GM19023 (cell line): Measurements from ENCODE around the gene TUSC2.

Experiments
- ATAC-seq: cut with Tn5 transposase; IDR thresholded peaks from one replicate; pipeline ENCODE4 v1.9.1; 2021; ENCODE audit warnings: mild to moderate bottlenecking, moderate library complexity; ENCODE audit not compliant: unreplicated experiment

TUSC2 gene

DNA sequence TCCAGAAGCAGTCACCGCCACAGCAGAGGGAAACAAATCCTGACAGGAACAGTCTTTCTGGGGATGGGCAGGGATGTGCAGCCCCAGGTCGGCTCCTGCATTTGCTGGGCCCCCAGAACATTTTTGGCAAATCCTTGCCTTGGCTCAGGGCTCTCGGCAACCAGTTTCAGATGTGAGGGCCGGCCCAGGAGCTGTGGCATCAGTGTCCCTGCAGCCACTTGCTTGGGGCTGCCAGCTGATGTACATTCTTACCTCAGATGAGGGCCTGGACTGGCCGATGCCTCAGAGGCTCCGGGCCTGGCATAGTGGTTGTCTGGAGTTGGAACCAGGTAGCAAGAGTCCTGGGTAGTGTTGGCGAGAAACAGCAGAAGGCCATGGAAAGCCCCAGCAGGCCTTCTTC lies 26.8 kb upstream of the TUSC2 start:
- ATAC-seq = no peak

- no peak for ATAC-seq
These were observed 26.3 kb upstream of the TUSC2 start for GRCh38 chr3:50354186-50354764.

DNA sequence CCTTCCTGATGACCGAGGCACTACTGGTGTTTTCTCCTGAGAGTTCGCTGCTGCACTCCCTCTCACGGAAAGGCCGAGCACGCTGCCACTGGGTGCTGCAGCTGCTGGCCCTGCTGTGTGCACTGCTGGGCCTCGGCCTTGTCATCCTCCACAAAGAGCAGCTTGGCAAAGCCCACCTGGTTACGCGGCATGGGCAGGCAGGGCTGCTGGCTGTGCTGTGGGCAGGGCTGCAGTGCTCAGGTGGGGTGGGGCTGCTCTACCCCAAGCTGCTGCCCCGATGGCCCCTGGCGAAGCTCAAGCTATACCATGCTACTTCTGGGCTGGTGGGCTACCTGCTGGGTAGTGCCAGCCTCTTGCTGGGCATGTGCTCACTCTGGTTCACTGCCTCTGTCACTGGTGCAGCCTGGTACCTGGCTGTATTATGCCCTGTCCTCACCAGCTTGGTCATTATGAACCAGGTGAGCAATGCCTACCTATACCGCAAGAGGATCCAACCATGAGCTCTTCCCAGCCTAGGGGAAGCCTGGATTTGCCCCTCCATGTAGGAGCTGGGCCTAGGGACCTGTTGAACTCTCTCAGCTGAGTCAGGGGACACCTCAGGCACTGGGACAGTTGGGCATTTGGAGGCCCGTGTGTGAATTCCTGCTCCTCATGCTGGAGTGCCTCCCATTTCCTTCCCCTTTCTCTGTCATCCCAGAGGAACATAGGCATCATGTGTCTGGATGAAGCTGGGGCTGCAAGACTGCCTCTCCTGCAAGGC lies 25.4 kb upstream of the TUSC2 start:
- ATAC-seq = no peak

DNA sequence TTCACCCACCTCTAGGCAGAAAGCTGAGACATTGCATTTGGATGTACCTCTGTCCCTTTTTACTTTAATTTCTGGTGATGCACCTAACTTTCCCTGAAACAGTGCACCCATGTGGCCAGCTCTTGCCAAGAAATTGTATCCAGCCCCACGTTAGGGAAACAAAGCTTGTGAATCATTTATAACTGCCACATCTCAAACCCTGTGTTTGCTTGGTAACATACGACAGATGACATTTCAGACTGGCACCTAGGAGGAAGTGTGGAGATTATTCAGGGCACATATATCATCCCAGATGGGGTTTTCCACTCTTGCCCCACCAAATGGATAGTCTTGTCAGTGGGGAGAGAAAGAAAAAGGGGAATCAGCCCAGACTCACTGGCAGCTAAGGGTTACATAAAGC lies 24.8 kb upstream of the TUSC2 start:
- ATAC-seq = no peak

DNA sequence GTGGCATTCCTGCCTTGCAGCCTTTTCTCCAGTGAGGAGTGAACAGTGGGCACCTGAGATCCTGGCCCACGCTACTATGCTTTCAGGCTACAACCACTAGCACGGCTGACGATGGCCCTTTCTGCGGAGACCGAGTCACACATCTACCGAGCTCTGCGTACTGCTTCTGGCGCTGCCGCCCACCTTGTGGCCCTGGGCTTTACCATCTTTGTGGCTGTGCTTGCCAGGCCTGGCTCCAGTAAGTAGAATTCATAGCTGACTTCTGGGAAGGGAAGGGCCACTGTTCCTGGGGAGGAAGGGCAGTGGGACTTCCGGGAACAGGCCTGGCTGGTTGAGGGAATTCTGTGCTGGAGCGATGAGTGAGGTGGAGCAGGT lies 23.3 kb upstream of the TUSC2 start:
- no peak for ATAC-seq

DNA sequence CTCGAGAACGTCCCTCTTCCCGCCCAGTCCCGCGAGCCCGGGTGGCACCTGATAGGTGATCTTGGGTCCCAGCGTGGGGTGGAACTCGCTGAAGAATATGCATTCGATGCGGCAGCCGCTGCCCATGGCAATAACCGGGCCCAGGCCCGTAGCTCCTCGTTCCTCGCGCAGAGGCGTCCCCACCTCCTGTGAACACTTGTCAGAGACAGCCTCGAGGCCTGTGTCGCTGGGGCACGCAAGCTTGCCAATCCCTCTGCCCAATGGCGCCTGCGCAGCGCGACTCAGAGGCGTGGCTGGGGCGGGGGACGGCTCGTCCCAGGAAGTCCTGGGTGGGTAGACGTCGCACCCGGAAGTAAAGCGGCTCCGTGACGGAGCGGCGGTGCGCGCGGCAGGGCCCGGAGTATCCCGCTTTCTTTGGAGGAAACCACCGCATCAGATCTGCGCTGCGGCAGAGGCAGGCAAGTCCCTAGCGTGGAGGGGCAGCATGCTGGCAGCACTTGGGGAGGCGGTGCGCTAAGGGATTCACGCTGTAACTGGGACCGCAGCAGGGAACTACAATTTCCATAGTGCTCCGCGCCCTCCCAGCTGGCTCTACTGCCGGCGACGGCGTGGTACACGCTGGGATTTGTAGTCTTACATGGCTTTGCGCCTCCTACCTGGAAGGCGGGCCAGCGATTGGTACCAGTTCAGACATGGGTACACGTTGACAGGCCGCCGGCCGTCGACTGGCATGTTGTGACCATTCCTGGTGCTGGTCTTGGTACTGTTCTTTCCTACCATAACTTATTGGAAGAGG lies 22.7 kb upstream of the TUSC2 start, which contains the start of the genes CYB561D2 and NPRL2:
TSS of gene CYB561D2 (plus strand) at position 336 of the 796 bp plus-strand sequence. CDS start 572 bp downstream, outside the sequence.
TSS of gene NPRL2 (minus strand) at position 249 of the 796 bp plus-strand sequence. CDS start at position 126, 123 bp downstream.
- ATAC-seq = peak; percentile 83

GRCh38 chr3:50350213-50350526 lies 22.1 kb upstream of the TUSC2 start:
- ATAC-seq = no peak

DNA sequence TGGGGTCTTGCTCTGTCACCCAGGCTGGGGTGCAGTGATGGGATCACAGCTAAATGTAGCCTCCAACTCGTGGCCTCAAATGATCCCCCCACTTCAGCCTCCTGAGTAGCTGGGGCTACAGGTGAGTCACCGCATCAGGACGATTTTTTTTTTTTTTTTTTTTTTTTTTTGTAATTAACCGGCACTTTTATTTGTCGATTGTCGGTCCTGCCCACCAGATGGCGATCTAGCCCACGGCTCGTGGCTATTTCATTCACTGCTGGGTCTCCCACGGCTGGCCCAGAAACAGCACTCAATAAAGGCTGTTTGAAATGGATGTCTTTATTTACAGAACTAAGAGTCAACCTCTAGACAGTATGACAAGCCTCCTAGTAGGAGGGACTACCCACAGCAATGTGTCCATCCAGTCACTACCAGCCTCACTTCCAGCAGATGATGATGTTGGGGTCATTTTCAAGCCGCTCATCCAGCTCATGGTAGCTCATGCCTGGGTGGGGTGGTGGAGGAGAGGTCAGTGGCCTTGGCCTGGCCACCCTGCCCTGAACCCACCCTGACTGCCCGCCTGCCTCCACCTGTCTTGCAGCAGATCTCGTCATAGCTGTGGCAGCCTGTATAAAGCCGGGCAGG lies 19.3 kb upstream of the TUSC2 start:
- no peak for ATAC-seq

DNA sequence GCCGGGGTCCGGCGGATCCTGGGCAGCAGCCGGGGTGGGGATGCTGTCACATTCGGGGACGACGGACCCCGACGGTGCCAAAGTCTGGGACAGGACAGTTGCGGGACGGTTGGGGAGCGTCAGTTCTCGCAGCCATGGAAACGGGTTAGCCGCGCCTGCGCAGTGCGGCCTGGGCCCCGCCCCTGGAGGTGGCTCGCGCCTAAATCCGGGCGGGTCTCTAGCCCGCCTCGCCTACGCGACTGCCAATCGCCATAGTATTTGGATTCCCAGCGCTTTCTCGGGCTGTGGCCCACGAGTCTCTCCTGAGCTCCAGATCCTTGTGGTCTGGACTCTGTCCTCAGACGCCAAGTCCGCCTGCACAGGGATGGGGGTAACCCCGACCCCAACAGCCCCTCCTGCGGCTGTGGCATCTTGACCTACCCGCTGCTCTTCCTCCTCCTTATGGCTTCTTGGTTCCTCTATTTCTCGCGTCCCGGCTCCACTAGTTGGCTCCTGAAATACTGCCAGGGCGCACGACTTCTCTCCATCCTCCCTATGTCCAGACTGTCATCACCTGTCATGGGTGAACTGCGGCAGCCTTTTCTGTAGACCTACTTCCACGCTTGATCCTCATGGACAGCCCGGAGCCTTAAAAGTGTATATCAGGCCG lies 17.7 kb upstream of the TUSC2 start, which contains the start of gene ZMYND10:
TSS of gene ZMYND10 (minus strand) at position 147 of the 649 bp plus-strand sequence. CDS start 153 bp downstream, outside the sequence.
- no peak for ATAC-seq

DNA sequence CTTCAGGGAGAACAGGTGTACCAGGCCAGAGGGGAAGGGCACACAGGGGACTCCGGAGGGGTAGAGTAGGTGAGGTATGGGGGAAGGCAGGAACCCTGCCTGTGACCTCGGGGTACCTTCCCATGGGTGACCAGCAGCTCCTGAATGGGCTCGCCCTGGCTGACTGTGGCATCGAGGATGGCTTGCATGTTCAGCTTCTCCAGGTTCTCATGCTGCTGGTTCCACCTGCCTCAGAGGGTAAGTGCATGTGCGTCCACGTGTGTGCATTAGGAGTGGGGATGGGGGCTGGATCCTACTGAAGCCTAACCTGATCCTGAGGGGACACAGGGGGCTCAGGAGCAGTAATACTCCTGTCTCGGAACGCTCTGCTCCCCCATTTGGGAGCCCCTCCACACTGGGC lies 17.0 kb upstream of the TUSC2 start:
- no peak for ATAC-seq

GRCh38 chr3:50342813-50343633 lies 15.0 kb upstream of the TUSC2 start:
- no peak for ATAC-seq

GRCh38 chr3:50341996-50342650 lies 14.1 kb upstream of the TUSC2 start:
- no peak for ATAC-seq

DNA sequence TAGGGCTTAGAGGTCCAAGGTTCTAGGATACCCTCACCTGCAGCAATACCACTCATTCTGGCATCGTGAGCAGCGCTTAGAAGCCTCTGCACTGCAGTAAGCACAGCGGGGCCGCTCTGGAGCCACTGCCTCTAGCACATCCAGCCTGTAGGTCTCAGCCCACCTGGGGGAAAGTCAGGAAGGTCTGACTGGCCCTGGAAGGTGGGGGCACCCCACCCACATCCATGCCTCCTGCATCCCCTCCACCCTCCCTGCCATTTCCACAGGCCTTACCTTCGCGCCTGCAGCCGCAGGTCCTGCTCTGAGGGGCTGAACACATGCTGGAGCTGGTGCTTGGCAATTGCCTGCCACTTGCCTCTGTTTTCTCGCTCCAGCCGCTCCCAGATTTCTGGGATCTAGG lies 13.5 kb upstream of the TUSC2 start:
- ATAC-seq = no peak

DNA sequence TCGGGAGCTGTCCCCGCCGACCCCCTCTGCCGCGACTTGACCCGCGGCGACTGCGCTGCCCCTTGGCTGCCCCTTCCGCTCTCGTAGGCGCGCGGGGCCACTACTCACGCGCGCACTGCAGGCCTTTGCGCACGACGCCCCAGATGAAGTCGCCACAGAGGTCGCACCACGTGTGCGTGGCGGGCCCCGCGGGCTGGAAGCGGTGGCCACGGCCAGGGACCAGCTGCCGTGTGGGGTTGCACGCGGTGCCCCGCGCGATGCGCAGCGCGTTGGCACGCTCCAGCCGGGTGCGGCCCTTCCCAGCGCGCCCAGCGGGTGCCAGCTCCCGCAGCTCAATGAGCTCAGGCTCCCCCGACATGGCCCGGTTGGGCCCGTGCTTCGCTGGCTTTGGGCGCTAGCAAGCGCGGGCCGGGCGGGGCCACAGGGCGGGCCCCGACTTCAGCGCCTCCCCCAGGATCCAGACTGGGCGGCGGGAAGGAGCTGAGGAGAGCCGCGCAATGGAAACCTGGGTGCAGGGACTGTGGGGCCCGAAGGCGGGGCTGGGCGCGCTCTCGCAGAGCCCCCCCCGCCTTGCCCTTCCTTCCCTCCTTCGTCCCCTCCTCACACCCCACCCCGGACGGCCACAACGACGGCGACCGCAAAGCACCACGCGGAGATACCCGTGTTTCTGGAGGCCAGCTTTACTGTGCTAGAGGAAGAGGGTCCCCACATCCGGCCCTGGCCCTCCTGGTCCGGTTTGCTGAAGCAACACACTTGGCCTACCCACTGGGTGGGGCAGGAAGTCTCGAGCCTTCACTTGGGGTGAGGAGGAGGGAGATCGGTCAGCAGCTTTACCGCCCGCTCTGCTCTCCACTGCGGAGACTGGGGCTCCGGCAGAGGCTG lies 12.7 kb upstream of the TUSC2 start, which contains the start of gene RASSF1:
TSS of gene RASSF1 (minus strand) at position 389 of the 882 bp plus-strand sequence. CDS start at position 358, 31 bp downstream.
- ATAC-seq = no peak

GRCh38 chr3:50340147-50340447 lies 12.1 kb upstream of the TUSC2 start:
- ATAC-seq = no peak

DNA sequence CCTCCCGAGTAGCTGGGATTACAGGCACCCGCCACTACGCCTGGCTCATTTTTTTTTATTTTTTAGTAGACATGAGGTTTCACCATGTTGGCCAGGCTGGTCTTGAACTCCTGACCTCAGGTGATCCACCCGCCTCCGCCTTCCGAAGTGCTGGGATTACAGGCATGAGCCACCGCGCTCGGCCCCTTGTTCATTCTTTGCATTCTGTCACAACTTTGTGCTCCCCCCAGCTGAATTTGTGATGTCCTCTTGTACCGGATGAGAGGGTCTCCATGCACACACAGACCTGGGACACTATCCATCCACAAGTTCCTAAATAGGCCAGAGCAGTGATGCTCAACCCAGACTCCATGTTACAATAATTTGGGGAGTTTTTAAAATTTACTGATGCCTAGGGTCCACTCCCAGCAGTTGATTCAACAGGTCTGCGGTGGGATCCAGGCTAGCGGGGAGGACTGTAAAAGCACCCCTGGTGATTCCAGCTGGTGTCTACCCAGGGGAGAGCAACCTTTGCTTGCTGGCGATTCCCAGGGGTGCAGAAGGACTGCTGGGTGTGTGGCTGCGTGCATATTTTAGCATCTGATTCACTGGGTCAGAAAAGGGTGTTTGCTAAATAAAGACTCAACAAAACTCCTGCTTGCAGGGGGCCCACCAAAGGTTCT lies 11.6 kb upstream of the TUSC2 start:
- no peak for ATAC-seq

DNA sequence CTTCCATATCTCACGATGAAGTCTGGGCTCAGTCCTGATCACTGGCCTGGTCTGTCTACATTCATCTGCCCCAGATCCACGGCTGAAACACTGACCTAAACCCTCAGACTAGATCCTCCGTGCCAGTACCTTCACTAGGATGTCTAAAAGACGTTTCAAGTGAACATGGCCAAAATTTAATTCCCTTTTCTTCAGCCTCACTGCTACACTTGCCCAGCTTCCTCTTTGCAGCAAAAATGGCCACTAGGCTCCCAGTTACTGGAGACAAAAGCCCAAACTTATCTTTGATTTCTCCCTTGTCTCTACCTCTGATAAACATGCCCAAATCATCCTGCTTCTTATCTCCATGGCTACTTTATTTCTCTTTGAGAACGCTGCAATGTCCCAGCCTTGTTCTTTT lies 10.9 kb upstream of the TUSC2 start:
- ATAC-seq = no peak
